Chondrocyte (in vitro differentiated cells): ENCODE results near the gene NSD1. TPM values are rescaled to one million over a fixed set of nuclear protein-coding genes. Genes with fewer than 3 reads are reported as not detected.
A peak's percentile ranks its signal among the peaks of the same experiment; 100 is the strongest.

Experiments
- DNase-seq: peaks from one replicate; pipeline ENCODE4 v3.0.0; 2021; ENCODE audit warnings: mixed read lengths, low spot score
- H3K27ac Mint-ChIP-seq: one replicate; pipeline ENCODE4 v1.8.0; 2021; ENCODE audit warnings: mild to moderate bottlenecking, moderate library complexity, mixed read lengths; ENCODE audit not compliant: unreplicated experiment
- H3K27me3 Mint-ChIP-seq: 2 replicates; pipeline ENCODE4 v1.8.0; 2021; ENCODE audit warnings: low read depth, mixed read lengths
- H3K36me3 Mint-ChIP-seq: 2 replicates; pipeline ENCODE4 v1.8.0; 2021; ENCODE audit warnings: low read depth, mixed read lengths
- H3K4me1 Mint-ChIP-seq: 2 replicates; pipeline ENCODE4 v1.8.0; 2021; ENCODE audit warnings: low read depth, mild to moderate bottlenecking, mixed read lengths
- H3K4me3 Mint-ChIP-seq: one replicate; pipeline ENCODE4 v1.8.0; 2021; ENCODE audit warnings: mild to moderate bottlenecking, moderate library complexity, mixed read lengths; ENCODE audit not compliant: unreplicated experiment
- H3K9me3 Mint-ChIP-seq: 2 replicates; pipeline ENCODE4 v1.8.0; 2021; ENCODE audit warnings: low read depth, mixed read lengths
- total RNA-seq: library from RNA; stranded (reverse); gene quantifications from 3 replicates; pipeline ENCODE4 v1.2.1, GENCODE V29; 2021
- TF ChIP-seq, protein P1 (sequence below): fragments of 200-600 bp; sonication (generic); IDR thresholded peaks from 2 replicates; pipeline ENCODE4 v1.5.0; 2021; ENCODE audit warnings: antibody characterized with exemption, mild to moderate bottlenecking, moderate library complexity

NSD1 gene
- total RNA-seq, 1 donor from 2014 or later, result 67.3 TPM

- Mint-ChIP-seq H3K27me3 (no peaks in the 10 kb centered on the region), H3K4me3 (no peak overlapping the region), H3K4me1 (peaks cover 21% of the 10 kb centered on the region), H3K27ac (peak overlapping the region; percentile 90), H3K9me3 (no peaks in the 10 kb centered on the region), H3K36me3 (peaks cover 13% of the 10 kb centered on the region)
- TF ChIP-seq, protein P1, sequence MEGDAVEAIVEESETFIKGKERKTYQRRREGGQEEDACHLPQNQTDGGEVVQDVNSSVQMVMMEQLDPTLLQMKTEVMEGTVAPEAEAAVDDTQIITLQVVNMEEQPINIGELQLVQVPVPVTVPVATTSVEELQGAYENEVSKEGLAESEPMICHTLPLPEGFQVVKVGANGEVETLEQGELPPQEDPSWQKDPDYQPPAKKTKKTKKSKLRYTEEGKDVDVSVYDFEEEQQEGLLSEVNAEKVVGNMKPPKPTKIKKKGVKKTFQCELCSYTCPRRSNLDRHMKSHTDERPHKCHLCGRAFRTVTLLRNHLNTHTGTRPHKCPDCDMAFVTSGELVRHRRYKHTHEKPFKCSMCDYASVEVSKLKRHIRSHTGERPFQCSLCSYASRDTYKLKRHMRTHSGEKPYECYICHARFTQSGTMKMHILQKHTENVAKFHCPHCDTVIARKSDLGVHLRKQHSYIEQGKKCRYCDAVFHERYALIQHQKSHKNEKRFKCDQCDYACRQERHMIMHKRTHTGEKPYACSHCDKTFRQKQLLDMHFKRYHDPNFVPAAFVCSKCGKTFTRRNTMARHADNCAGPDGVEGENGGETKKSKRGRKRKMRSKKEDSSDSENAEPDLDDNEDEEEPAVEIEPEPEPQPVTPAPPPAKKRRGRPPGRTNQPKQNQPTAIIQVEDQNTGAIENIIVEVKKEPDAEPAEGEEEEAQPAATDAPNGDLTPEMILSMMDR, result peak; percentile 39
- DNase-seq, result no peak
These were observed 194.3 kb downstream of the NSD1 start for GRCh38 chr5:177327539-177328522.

DNA sequence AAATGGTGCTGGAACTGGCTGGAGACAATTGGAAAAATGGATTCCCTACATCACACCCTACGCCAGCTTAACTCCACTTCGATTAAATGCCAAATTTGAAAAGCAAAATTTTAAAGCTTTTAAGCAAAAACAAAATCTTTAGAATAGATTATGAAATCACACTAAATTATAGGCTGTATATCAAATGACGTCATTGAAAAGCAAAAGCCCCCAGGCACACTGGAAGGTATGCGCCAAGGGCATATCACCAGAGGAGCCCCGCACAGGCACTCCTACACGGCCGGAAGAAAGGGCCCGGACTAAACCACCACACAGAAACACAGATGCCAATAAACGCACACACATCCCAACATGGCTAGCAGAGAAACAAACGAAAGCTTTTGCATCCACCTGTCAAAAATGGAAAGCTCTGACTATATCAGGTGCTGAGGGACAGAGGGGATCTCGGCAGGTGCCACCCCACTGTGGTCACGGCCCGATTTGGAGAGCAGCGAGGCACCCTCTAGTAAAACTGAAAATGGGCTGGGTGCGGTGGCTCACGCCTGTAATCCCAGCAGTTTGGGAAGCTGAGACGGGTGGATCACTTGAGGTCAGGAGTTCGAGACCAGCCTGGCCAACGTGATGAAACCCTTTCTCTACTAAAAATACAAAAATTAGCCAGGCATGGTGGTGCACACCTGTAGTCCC, 195.1 kb downstream of the NSD1 start:
- Mint-ChIP-seq H3K36me3 (peaks cover 18% of the 10 kb centered on the region), H3K4me3 (no peak overlapping the region), H3K27me3 (no peaks in the 10 kb centered on the region), H3K9me3 (no peaks in the 10 kb centered on the region), H3K4me1 (peaks cover 21% of the 10 kb centered on the region), H3K27ac (peak overlapping the region; percentile 90)
- no peak for DNase-seq
- TF ChIP-seq, protein P1, result no peak

GRCh38 chr5:177329883-177330282, 196.3 kb downstream of the NSD1 start:
- Mint-ChIP-seq H3K4me1 (peaks cover 21% of the 10 kb centered on the region), H3K9me3 (no peaks in the 10 kb centered on the region), H3K36me3 (peaks cover 20% of the 10 kb centered on the region), H3K4me3 (no peak overlapping the region), H3K27me3 (no peaks in the 10 kb centered on the region), H3K27ac (no peak overlapping the region)
- TF ChIP-seq, protein P1, result no peak
- no peak for DNase-seq

DNA sequence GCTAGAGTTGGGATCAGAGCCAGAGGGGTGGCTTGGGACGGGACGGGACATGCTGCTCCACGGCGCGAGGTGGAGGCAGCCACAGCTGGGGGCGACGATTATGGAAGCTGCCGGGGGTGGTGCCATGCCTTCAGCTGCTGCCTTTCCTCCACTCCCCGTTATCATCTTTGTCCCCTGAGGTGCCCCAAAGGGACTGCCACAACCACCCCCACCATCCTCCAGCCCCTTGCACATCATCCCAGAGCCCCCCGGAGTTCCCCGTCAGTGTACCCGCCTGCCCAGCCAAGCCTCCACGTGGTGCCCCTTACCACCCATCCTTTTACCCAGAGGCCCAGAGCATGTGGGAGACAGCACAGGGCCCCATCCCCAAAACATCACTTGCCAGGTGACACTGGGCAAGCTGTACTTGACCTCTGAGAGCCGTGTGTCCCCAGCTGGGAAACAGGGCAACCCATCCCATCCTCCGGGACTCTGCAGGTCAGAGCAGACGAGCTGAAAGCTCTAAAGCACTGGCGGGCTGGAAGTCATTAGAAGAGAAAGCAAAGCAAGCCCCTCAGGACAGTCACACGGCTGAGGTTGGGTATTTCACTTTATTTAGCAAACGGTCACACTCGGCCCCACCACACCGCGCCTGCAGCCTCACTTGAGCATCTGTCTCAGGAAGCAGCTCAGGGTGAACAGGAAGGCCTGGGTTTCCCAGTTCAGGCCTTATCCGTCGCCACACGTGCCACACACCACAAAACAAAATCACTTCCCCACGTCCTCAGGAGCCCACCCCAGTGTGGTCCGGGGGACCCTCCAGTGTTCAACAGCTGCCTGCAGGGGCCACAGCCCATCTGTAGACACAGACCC, 197.6 kb downstream of the NSD1 start:
- TF ChIP-seq, protein P1, result no peak
- H3K27me3 Mint-ChIP-seq, result no peaks in the 10 kb centered on the region
- DNase-seq, result no peak
- no peak overlapping the region for H3K4me3 Mint-ChIP-seq
- H3K36me3 Mint-ChIP-seq, result peaks cover 26% of the 10 kb centered on the region
- no peak overlapping the region for H3K27ac Mint-ChIP-seq
- peaks cover 16% of the 10 kb centered on the region for H3K4me1 Mint-ChIP-seq
- H3K9me3 Mint-ChIP-seq, result no peaks in the 10 kb centered on the region
